Neural cell (in vitro differentiated cells): ENCODE data around the gene ROBO1. TPM values are rescaled to one million over a fixed set of nuclear protein-coding genes. Genes with fewer than 3 reads are reported as not detected.

Experiments
- H2AFZ ChIP-seq: fragments of 200-600, 300-800 bp; sonication (generic), shearing (Covaris generic); 2 replicates; pipeline ENCODE4 v1.6.0; 2014; ENCODE audit warnings: low read depth, mild to moderate bottlenecking, antibody characterized with exemption, low read length, moderate library complexity
- H3F3A ChIP-seq: fragments of 200-600 bp; shearing (Covaris generic); 2 replicates; pipeline ENCODE4 v1.6.1; 2016; ENCODE audit warnings: mild to moderate bottlenecking, moderate library complexity, mixed read lengths, antibody characterized with exemption, low read length; ENCODE audit not compliant: insufficient read depth, poor library complexity, severe bottlenecking
- H3K27ac ChIP-seq: fragments of 200-600, 300-800 bp; sonication (generic), shearing (Covaris generic); 2 replicates; pipeline ENCODE4 v1.5.1; 2014; ENCODE audit warnings: mild to moderate bottlenecking, low read length, moderate library complexity
- H3K27me3 ChIP-seq: fragments of 300-800, 200-600 bp; sonication (generic), shearing (Covaris generic); 2 replicates; pipeline ENCODE4 v1.6.0; 2014; ENCODE audit warnings: mild to moderate bottlenecking, low read depth, low read length, moderate library complexity; ENCODE audit not compliant: insufficient read depth
- H3K36me3 ChIP-seq: fragments of 300-800, 200-600 bp; sonication (generic), shearing (Covaris generic); 2 replicates; pipeline ENCODE4 v1.5.1; 2014; ENCODE audit warnings: mild to moderate bottlenecking, antibody characterized with exemption, low read length, moderate library complexity; ENCODE audit not compliant: insufficient read depth
- H3K4me2 ChIP-seq: fragments of 300-800, 200-600 bp; sonication (generic), shearing (Covaris generic); 2 replicates; pipeline ENCODE4 v1.6.0; 2014; ENCODE audit warnings: mild to moderate bottlenecking, low read length
- H3K4me3 ChIP-seq: fragments of 300-800, 200-600 bp; sonication (generic), shearing (Covaris generic); 2 replicates; pipeline ENCODE4 v1.5.1; 2014; ENCODE audit warnings: mild to moderate bottlenecking, low read length, moderate library complexity
- H3K79me2 ChIP-seq: fragments of 200-600 bp; shearing (Covaris generic); replicated peaks from 2 replicates; pipeline ENCODE4 v1.6.0; 2014; ENCODE audit warnings: mild to moderate bottlenecking, low read length, moderate library complexity; ENCODE audit not compliant: insufficient read depth
- H3K9ac ChIP-seq: fragments of 300-800, 200-600 bp; sonication (generic), shearing (Covaris generic); 2 replicates; pipeline ENCODE4 v1.6.1; 2016; ENCODE audit warnings: mild to moderate bottlenecking, low read length, mixed read lengths
- H3K9me2 ChIP-seq: fragments of 200-600 bp; shearing (Covaris generic); 2 replicates; pipeline ENCODE4 v1.6.1; 2016; ENCODE audit warnings: mild to moderate bottlenecking, low read length, mixed read lengths; ENCODE audit not compliant: insufficient read depth
- H3K9me3 ChIP-seq: fragments of 200-600, 300-800 bp; sonication (generic), shearing (Covaris generic); 2 replicates; pipeline ENCODE4 v1.6.1; 2016; ENCODE audit warnings: mild to moderate bottlenecking, mixed run types, low read length, moderate library complexity, mixed read lengths
- H4K20me1 ChIP-seq: fragments of 200-600 bp; shearing (Covaris generic); 2 replicates; pipeline ENCODE4 v1.6.1; 2016; ENCODE audit warnings: mild to moderate bottlenecking, mixed run types; ENCODE audit not compliant: insufficient read depth
- CTCF ChIP-seq: fragments of 450-650 bp; IDR thresholded peaks from 2 replicates; pipeline ENCODE4 v1.5.1; 2014; ENCODE audit warnings: antibody characterized with exemption, mild to moderate bottlenecking, moderate library complexity; ENCODE audit not compliant: poor library complexity, severe bottlenecking
- EP300 ChIP-seq: fragments of 450-650 bp; conservative IDR thresholded peaks from 2 replicates; pipeline ENCODE4 v1.6.1; 2014; ENCODE audit warnings: antibody characterized with exemption, mild to moderate bottlenecking, moderate library complexity; ENCODE audit not compliant: poor library complexity, severe bottlenecking
- EZH2 ChIP-seq: fragments of 200-600, 300-800 bp; shearing (Covaris generic), sonication (generic); IDR thresholded peaks from 2 replicates; pipeline ENCODE4 v1.6.1; 2014; ENCODE audit warnings: antibody characterized with exemption, low read length, borderline replicate concordance, mild to moderate bottlenecking; ENCODE audit not compliant: insufficient read depth, poor library complexity, severe bottlenecking
- MXI1 ChIP-seq: fragments of 450-650 bp; conservative IDR thresholded peaks from 2 replicates; pipeline ENCODE4 v1.6.1; 2014; ENCODE audit warnings: antibody characterized with exemption, mild to moderate bottlenecking; ENCODE audit not compliant: poor library complexity, severe bottlenecking
- RAD21 ChIP-seq: fragments of 450-650 bp; conservative IDR thresholded peaks from 2 replicates; pipeline ENCODE4 v1.6.1; 2014; ENCODE audit warnings: antibody characterized with exemption, mild to moderate bottlenecking, moderate library complexity
- REST ChIP-seq: IDR thresholded peaks from 2 replicates; pipeline ENCODE4 v1.6.1; 2012; ENCODE audit warnings: borderline replicate concordance
- SMC3 ChIP-seq: fragments of 450-650 bp; conservative IDR thresholded peaks from 2 replicates; pipeline ENCODE4 v1.6.1; 2014; ENCODE audit warnings: antibody characterized with exemption, mild to moderate bottlenecking, moderate library complexity; ENCODE audit not compliant: poor library complexity
- TAF1 ChIP-seq: IDR thresholded peaks from 2 replicates; pipeline ENCODE4 v1.6.1; 2012; ENCODE audit warnings: low read depth
- polyA plus RNA-seq: library from polyadenylated mRNA; depleted of rRNA; stranded (reverse); fragments of >200 nt; gene quantifications from 2 replicates; pipeline ENCODE4 v1.2.3, GENCODE V29; 2014

ROBO1 gene
- polyA plus RNA-seq, 1 donor from 2014 or later = 183 TPM

GRCh38 chr3:79297245-79297960 is 470.4 kb downstream of the ROBO1 start:
- H3K9me2 ChIP-seq = no peaks in the 10 kb centered on the region
- no peak for TF ChIP-seq TAF1
- no peak for TF ChIP-seq REST
- no peak for TF ChIP-seq EZH2
- no peak for TF ChIP-seq MXI1
- no peaks in the 10 kb centered on the region for H3K27me3 ChIP-seq
- H3K27ac ChIP-seq = no peak overlapping the region
- no peaks in the 10 kb centered on the region for H3K36me3 ChIP-seq
- no peaks in the 10 kb centered on the region for H3F3A ChIP-seq
- no peak overlapping the region for H3K4me2 ChIP-seq
- no peaks in the 10 kb centered on the region for H3K79me2 ChIP-seq
- H2AFZ ChIP-seq = no peak overlapping the region
- H4K20me1 ChIP-seq = no peaks in the 10 kb centered on the region
- no peak overlapping the region for H3K9ac ChIP-seq
- no peak overlapping the region for H3K4me3 ChIP-seq
- H3K9me3 ChIP-seq = no peaks in the 10 kb centered on the region

- H4K20me1 ChIP-seq = no peaks in the 10 kb centered on the region
- no peak for TF ChIP-seq EP300
- no peak for TF ChIP-seq CTCF
- TF ChIP-seq TAF1 = no peak
- no peak for TF ChIP-seq SMC3
- TF ChIP-seq EZH2 = no peak
- no peak for TF ChIP-seq MXI1
- TF ChIP-seq RAD21 = no peak
- H3K27me3 ChIP-seq = no peaks in the 10 kb centered on the region
- H3F3A ChIP-seq = no peaks in the 10 kb centered on the region
- H3K79me2 ChIP-seq = no peaks in the 10 kb centered on the region
- no peak overlapping the region for H3K4me2 ChIP-seq
- H3K9me2 ChIP-seq = no peaks in the 10 kb centered on the region
- no peak overlapping the region for H3K4me3 ChIP-seq
- H3K9me3 ChIP-seq = no peaks in the 10 kb centered on the region
- H3K27ac ChIP-seq = no peak overlapping the region
- H3K36me3 ChIP-seq = no peaks in the 10 kb centered on the region
- no peak overlapping the region for H3K9ac ChIP-seq
- no peak overlapping the region for H2AFZ ChIP-seq
Observed at GRCh38 chr3:79286882-79287281, 480.9 kb downstream of the ROBO1 start.
